Right forelimb (tissue), 1 donor: ENCODE measurements around the gene LRP1B.
"Not testable (repeated sequence)": the region's sequence is repeated elsewhere in the genome, so short reads cannot be mapped to it uniquely, and the experiment has no call there.

Source experiments
- DNase-seq: peaks from one replicate; pipeline ENCODE4 v3.0.0-alpha.2; 2018

Gene LRP1B

DNA sequence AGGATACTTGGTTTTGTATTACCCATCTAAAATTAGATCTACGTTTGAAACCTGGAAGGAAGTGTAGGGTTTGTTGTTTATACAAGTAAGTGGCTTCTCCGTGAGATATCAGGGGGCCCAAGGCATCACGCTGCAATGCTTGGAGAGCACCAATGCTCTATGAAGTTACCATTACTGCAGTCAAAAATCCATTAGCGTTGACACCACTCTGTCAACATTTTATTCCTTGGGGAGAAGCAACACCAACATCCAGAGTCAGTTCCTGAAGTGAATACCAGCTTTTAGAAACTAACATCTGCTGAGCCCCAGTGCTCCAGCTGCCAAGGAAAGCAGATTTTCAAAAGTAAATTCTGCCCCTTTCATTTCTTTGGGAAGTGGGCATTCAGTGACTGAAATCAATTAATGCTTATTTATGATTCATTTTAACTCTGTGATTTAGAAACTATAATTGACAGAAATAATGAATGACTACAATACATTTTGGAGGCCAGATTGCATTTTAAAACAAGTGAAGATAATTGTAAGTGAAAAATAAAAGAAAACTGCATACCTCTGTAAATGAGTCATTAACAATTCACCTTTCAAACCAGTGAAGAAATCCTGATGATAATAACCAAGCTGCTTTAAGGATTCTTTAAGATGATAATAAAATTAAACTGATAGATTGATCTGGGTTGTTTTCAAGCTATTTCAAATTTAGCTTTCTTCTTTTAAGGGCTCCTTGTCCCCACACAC lies 30.5 kb downstream of the LRP1B start:
- DNase-seq = no peak

DNA sequence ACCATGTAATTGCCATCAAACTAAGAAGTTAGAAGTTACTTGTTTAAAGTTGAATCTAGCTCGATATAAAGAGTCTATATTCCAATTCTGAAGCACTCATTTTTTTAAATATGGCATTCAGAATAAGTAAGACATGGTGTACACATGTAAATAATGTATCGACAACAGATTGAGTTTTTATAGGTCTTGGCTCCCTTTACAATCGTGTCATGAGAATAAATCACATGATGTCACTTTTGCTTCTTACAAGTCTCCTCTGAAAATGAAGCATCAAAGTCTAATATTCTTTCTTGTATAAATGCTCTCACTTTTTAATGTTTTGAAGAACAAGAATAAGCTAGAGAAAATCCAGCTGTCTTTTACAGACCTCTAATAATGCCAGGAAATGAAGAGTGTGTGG lies 33.1 kb downstream of the LRP1B start:
- DNase-seq = no peak

DNA sequence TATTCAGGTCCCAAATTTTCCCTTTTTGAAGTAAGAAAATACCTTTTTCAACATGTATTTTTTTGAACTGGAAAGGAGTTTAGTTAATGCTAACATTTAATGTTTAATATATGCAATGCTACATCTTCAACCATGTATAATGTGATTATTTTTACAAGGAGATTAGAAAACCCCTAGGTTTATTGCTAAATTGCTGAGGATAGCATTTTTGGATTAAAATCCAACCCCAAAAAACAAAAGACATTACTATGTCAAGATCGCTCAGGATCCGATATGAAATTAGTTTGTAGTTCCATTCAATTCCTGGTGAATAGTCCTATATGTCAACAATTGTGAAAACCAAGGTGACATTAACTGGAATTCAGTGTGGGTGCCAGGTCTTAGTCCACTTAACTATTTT lies 35.2 kb downstream of the LRP1B start:
- no peak for DNase-seq

DNA sequence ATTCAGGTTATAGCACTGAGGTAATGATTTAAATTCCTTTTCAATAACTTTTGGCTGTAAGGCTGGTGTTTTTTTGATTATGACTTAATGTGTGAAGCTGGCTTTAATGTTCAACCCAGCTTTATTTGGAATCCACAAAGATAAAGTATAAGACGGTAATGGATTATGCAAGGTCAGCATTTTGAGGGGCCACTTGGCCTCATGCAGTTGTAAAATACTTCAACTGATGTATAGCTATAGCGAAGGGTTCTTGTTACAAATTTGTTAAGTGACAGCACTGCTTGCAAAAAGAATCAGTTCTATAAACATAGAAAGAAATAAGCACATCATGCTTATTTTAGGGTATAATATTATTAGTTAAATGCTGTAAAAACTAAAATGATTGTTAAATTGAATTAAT lies 36.6 kb downstream of the LRP1B start:
- DNase-seq = no peak

DNA sequence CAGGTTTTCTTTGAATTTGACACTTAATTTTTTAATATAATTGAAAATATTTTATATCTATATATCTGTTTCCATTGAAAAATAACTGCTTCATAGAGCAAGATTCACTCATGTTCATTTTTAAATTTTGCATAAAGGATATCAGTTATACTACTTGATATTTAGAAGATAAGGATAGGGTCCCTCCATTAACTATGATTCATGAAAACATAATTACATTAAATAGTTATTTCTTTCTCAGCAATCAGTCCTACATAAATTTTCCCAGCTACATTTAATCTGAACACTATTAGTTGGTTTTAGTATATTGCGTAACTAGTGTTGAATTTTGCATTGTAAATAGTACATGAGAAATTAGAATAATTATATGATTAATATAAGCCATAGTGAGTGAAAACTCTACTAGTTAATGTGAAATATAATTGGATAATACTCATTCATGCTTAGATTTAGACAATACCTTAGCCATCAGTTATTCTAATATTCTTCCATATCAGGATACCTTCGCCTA lies 42.7 kb downstream of the LRP1B start:
- DNase-seq = no peak

DNA sequence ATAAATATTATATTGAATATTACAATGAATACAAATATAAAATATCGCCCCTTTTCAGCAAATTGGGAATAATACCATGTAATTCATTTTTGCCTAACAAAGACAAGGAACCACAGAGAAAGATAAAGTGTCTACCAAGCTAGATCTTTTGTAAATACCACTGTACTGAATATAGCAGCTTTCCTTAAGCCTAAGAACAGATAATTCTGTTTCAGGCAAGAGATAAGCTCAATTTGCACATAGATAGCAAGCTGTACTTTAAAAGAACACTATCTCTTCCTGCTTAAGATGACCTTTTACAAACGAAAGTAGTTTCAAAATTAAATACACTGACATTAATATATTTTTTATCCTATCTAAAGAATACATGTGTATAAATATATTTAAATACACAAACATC lies 43.2 kb downstream of the LRP1B start:
- not testable (repeated sequence) for DNase-seq

DNA sequence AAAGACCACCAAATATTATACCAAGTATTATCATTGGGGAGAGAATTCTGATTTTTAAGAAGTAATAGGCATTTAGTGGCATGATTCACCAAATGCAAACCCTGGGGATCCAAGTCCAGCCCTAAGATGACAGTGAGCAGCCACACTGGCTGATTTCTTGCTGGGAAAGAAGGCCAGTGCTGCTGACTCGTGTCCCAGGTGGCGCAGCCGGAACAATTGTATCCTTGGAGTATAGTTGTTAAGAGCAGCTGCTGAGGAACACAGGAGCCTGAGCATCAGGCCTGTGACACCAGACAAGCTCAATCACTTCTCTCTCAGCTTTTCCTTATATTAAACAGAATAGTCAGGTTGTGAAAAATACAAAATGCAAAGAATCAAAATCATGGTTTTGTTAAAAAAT lies 48.4 kb downstream of the LRP1B start:
- no peak for DNase-seq

DNA sequence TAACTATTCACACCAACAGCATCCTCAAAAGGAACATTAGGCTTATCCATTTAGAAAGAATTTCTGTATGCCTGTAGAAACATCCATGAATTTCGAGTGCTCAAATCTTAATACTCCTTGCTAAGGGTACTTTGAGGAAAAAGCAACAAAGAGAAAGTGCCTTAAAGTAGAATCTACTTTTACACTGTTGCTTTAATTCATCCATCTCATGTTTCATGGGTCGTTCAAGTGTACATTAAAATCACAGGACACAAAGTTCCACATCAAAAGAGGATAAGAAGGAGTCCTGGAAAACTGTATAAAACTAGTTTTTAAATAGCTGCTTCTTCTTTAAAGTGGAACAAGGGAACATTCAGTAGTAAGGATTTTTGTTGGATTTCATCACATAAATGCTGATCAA lies 54.5 kb downstream of the LRP1B start:
- DNase-seq = no peak

DNA sequence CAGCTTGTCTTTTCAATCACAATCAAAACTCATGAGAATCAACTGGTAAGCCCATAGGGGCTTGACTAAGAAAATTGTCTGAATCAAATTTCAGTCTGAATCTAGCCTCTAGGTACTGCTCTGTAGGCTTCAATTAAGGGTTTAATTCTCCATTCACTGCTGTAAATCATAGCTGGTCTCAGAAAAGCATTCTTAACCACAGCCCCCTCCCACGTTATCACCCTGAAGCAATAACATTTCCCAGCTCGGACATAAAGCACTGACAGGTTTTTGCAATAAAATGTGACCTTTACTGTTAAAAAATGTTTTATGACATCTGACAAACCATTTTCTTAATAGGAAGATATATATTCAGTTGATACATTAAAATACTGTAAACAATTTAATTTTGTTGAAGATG lies 55.0 kb downstream of the LRP1B start:
- no peak for DNase-seq

DNA sequence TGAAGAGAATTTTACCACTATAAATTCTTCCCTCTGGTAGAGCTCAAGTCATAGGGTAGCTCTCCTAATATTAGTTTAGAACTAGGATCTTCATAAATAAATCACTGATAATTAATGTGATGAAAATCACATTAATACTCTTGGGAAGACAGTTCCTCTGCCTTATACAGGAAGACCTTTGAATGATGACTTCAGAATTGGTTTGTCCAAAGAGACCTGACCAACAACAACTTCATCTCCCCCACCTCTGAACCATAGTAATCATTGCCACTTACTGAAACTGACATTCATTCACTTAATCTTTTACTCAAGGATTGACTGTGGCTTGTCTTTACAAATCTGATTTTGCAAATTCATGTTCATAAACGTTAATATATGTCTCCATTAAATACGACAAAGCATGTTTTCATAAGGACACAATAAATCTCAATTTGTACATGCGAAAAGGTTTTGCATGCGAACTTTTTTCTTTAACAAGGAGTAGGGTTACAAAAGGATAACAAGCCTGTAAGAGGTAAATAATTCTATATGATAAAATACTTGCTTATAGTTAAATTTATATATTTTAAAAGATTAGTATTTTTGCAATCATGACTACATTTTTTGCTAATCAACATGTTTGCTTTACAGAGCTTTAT lies 61.4 kb downstream of the LRP1B start:
- DNase-seq = no peak

DNA sequence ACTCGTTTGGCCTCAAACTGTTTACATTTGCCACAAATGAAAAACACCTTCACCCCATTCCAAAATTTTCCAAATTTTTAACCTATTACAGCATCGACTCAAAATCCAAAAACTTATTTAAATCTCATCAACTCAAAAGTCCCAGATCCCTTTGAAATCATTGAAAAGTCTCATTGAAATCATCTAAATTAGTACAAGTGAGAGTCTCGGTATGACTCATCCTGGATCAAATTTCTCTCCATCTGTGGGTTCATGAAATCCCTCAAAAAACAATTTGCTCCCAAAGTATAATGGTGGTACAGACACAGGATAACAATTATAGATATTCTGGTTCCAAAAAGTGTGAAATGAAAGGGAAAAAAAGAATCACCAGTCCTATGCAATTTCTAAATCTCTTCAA lies 65.1 kb downstream of the LRP1B start:
- no peak for DNase-seq

DNA sequence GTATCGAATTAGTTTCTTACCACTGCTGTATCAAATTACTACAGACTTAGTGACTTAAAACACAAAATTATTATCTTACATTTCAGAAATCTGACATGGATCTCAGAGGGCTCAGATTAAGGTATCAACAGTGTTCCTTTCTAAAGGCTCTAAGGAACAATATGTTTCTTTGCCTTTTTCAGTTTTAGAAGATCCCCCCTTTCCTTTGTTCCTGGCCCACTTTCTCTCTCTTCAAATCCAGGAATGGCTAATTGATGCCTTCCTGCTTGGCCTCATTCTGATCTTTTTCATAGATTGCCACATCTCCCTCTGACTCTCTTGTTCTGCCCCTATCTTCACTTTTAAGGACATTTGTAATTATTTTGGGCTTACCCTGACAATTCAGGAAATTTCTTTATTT lies 65.7 kb downstream of the LRP1B start:
- no peak for DNase-seq

DNA sequence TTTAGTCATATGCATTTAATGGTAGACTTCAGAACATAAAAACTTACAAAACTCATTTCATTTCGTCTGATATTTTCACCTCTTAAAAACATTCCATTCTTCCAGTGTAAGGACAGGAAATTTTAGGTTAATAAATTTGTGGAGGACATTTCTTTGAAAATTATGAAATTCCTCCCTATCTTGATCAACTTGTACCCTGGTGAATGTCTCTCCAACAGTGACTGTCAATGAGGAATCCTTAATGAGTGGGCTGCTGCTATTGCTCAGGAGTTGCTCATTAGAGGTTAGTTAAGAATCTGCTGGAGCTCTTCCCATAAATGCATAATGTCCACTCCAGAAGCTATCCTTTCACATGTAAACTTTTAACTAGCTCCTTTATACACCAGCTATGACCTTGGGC lies 69.1 kb downstream of the LRP1B start:
- DNase-seq = no peak

DNA sequence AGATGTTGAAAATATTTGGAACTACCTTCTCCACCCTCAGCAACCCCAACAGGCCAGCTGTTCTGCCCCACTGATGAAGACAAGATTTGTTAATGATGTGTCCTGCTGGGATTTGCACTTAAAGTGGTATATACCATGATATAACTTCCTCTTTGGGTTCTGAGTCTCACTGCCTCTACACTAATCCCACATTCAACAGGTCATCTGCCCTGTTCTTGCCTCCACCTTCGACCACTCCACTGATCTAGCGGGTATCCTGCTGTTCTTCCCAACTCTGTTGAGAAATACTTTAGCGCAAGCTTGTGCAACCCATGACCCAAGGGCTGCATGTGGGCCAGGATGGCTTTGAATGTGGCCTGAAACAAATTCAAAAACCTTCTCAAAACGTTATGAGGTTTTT lies 72.7 kb downstream of the LRP1B start:
- no peak for DNase-seq

DNA sequence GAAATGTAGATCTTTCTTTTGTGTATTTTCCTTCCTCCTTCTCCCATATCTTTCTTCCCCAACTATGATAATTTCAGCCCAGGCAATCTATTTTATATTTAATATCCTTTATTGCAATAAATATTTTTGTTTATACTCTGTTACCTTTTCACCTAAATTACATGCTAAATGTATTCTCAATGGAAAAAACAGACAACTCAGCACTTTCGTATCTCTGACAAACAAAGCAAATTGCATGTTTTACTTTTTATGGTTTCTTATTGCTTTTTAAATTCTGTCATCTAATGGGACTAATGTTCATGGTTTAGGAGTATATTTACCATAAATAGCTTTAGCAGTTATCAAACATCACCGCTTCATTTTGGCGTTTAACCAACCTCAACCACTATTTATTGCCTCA lies 74.0 kb downstream of the LRP1B start:
- no peak for DNase-seq

DNA sequence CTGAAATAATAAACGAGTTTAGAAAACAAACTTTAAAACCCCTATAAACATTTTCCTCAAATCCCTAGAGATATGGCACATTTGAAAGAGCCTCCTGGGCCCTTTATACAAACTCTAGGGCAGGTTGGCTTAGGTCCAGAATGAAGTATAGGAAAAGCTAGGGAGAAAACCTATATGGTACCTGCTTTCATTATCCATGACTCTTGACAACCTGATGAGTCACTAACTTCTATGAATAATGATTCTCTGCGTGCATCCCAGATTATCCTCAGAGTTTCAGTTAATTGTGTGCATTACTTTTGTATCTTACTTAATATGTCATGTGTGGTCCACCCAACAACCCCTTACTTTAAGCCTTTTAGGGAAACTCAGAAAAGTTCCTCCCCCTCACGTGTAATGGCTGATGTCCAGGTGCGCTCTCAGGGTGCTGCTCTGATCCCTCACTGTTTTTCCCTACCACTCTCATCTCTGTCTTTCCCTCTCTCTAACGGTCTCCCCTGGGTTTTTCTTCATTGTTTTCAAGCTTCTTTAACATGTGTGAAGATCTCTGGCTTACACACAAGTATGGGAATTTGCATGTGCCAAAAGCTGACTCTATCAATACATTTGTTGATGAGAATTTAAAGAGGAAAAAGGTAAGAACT lies 78.5 kb downstream of the LRP1B start:
- DNase-seq = no peak

DNA sequence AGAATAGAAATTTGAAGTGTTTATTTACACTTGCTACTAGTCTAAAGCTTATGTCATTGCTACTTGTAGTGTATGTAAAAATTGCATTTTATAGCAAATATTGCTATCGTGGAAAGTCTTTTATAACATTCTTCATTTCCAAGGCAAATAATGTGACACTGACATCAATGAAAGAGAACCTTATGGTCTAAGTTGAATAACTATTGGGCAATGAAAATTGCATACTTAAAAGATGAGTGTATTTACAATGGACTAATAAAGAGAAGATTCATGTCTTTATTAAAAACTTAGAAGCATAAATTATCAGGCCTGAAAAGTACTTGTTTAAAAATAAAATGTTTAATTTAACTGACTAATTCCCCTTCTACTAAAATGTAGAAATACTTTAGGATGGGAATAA lies 82.2 kb downstream of the LRP1B start:
- DNase-seq = no peak

DNA sequence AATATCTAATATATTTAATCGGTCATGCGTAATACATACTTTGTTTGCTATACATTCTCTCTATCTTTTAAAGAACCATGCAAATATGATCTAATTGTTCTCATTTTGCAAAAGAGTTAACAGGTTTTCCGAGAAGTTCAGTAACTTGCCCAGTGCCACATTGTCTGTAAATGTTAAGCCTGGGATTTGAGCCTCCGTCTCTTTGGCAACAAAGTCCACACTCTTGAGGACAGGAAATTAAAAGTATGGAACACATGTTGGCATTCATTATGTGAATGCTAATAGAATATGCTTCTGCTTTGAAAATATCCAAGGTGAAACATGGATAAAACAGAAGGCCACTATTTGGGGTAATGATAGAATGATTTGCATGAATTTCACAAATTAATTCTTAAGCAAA lies 85.2 kb downstream of the LRP1B start:
- no peak for DNase-seq

DNA sequence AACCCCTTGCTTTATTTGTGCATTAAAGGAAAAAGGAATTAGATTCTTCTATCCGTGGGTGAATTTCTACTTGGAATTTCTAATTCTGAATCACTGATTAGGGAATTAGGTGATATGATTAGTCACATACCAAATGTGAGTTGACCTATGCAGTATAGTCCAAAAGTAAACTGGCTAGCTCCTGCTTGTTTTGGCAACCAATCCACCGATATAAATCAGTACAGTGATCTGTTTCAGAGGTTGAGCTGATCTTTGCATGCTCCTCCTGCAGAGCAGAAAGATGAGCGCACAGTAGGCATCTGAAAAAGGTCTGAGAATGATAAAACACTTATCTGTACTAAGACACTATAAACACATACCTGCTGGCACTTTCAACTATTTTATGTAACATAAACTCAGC lies 86.6 kb downstream of the LRP1B start:
- DNase-seq = no peak

DNA sequence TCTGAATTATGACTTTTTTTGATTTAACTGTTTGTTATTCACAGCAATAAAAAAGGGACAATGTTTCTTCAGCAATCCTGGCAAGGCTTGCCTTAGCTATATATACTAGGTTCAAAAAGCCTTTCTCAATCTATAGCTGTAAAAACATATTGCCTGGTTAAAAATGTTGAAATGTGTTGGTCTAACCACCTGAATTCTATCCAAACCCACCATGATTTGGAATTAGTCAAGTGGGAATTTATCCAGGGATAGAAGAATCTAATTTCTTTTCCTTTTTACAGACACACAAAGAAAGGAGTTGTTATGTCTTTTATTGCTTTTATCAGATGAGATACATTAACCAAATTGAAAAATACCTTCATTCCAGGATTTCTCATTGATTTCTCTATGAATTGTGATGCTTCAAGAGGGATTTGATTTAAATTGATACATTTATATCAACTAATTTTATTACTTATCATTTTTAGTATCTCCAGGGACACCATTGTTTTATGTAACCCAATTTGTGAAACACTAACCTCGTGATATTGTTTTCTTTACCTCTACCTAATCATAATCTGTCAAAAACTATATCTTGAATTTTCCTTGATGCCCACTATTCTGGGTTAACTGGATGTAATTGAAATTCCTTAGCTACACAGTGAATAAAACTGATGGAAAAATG lies 88.1 kb downstream of the LRP1B start:
- DNase-seq = no peak

DNA sequence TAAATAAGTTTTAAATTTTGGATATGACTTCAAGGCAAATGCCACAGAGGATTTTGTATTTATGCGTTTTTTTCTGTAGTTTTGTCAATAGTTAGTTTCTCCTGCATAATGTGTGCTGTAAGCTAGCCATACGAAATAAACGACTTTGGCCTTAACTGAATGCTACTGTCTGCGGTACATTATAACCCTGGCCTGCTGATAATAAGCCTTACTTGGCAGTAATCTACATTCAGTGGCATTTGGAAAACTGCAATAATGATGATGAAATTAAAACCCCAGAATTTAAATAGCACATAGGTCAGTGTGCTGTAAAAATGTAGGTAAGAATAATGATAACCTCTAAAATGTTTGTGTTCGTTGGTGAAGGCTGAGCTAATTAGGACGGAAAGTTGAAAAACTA lies 88.8 kb downstream of the LRP1B start:
- no peak for DNase-seq

DNA sequence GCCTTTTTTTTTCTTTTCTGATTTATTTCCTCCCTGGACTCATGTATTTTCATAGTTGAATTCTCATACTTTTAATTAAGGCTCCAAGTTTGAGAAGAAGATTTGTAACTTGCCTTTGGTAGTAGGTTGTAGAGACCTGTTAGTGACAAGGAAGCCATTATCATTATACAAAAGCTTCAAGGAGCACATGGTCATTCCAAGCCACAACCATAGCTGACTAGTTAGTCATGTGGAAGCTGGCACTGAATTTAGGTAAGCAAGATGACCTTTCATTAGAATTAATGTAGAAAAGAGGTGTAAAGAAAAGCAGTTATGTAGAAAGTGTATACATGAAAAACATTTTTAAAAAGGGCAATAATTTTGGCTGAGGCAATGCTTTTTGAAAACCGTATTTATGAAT lies 89.7 kb downstream of the LRP1B start:
- DNase-seq = no peak

DNA sequence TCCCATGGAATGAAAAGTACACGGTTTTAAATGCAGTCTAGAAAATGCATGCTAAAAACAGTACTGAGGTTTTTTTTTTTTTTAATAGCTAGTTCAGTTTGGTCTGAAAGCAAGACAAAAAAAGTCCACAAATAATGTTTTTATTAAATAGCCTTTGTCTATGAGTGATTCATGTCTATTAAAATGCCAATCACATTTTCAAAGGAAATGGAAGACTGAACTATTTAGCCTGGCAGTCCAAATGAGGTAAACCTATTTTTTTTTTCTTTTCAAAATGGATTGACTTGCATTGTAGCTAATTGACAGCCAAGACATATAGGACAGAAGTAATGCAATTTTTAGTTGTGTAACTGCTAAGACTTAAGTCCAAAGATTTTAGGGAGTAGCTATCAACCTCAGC lies 90.3 kb downstream of the LRP1B start:
- DNase-seq = no peak

DNA sequence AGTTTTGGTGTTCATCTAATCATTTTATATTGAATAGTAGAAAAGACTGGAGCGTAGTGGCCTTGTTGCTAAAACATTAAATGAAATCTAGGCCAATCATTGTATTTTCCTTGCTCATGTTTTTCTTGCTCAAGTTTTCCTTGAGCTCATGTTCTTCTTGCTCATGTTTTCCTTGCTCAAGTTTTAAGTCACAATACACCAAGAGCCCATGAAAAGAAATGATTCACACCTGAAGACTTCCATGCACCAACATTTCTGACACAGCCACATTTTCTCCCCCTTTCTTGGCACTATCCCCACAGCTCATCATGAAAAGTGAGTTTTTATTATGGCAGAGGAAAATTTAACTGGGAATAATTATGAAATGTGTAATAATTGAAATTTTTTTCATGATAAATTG lies 92.0 kb downstream of the LRP1B start:
- no peak for DNase-seq
